Type B pancreatic cell (in vitro differentiated cells): ENCODE results near the gene TLCD3A. TPM values are rescaled to one million over a fixed set of nuclear protein-coding genes. Genes with fewer than 3 reads are reported as not detected.

Experiments
- DNase-seq: peaks from one replicate; pipeline ENCODE4 v3.0.0; 2021; ENCODE audit warnings: mixed read lengths; ENCODE audit not compliant: unreplicated experiment; ENCODE audit errors: extremely low spot score
- H3K27ac Mint-ChIP-seq: 2 replicates; pipeline ENCODE4 v1.8.0; 2021; ENCODE audit warnings: mild to moderate bottlenecking, mixed read lengths
- H3K27me3 Mint-ChIP-seq: 2 replicates; pipeline ENCODE4 v1.8.0; 2021; ENCODE audit warnings: mixed read lengths
- H3K36me3 Mint-ChIP-seq: 2 replicates; pipeline ENCODE4 v1.8.0; 2021; ENCODE audit warnings: mixed read lengths
- H3K4me1 Mint-ChIP-seq: one replicate; pipeline ENCODE4 v1.8.0; 2021; ENCODE audit warnings: mixed read lengths; ENCODE audit not compliant: unreplicated experiment
- H3K4me3 Mint-ChIP-seq: 2 replicates; pipeline ENCODE4 v1.8.0; 2021; ENCODE audit warnings: mild to moderate bottlenecking, mixed read lengths
- H3K9me3 Mint-ChIP-seq: 2 replicates; pipeline ENCODE4 v1.8.0; 2021; ENCODE audit warnings: mixed read lengths
- total RNA-seq: library from RNA; stranded (reverse); gene quantifications from 2 replicates; pipeline ENCODE4 v1.2.1, GENCODE V29; 2021; ENCODE audit warnings: low replicate concordance
- TF ChIP-seq, protein P1 (sequence below): fragments of 200-600 bp; sonication (generic); conservative IDR thresholded peaks from 2 replicates; pipeline ENCODE4 v1.5.0; 2021; ENCODE audit warnings: antibody characterized with exemption, mild to moderate bottlenecking

TLCD3A gene
- total RNA-seq, 1 donor from 2014 or later = 19.3 TPM

GRCh38 chr17:704111-704864 lies 28.1 kb upstream of the TLCD3A start:
- H3K4me1 Mint-ChIP-seq = peaks cover 6% of the 10 kb centered on the region
- DNase-seq = no peak
- peaks cover 8% of the 10 kb centered on the region for H3K36me3 Mint-ChIP-seq
- H3K4me3 Mint-ChIP-seq = no peak overlapping the region
- no peaks in the 10 kb centered on the region for H3K9me3 Mint-ChIP-seq
- TF ChIP-seq, protein P1, sequence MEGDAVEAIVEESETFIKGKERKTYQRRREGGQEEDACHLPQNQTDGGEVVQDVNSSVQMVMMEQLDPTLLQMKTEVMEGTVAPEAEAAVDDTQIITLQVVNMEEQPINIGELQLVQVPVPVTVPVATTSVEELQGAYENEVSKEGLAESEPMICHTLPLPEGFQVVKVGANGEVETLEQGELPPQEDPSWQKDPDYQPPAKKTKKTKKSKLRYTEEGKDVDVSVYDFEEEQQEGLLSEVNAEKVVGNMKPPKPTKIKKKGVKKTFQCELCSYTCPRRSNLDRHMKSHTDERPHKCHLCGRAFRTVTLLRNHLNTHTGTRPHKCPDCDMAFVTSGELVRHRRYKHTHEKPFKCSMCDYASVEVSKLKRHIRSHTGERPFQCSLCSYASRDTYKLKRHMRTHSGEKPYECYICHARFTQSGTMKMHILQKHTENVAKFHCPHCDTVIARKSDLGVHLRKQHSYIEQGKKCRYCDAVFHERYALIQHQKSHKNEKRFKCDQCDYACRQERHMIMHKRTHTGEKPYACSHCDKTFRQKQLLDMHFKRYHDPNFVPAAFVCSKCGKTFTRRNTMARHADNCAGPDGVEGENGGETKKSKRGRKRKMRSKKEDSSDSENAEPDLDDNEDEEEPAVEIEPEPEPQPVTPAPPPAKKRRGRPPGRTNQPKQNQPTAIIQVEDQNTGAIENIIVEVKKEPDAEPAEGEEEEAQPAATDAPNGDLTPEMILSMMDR = no peak
- H3K27ac Mint-ChIP-seq = peak overlapping the region; percentile 30
- no peaks in the 10 kb centered on the region for H3K27me3 Mint-ChIP-seq

DNA sequence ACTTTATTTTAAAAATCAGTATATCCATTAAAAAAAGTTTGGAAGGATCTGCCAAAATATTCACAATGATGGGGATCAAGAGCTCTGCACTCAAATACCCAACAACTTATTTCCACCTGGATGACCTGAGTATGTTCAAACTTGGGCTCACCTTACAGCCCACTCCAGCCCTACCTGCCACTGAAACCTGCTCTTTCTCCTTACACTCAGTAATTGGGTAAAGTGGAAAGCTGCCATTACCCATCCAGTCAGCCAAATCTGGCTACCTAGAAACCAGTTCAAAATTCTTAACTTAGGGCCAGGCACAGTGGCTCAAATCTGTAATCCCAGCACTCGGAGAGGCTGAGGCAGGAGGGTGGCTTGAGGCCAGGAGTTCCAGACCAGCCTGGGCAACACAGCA lies 27.4 kb upstream of the TLCD3A start:
- TF ChIP-seq, protein P1 = no peak
- H3K4me3 Mint-ChIP-seq = no peak overlapping the region
- H3K27me3 Mint-ChIP-seq = no peaks in the 10 kb centered on the region
- DNase-seq = no peak
- peaks cover 10% of the 10 kb centered on the region for H3K36me3 Mint-ChIP-seq
- H3K27ac Mint-ChIP-seq = no peak overlapping the region
- no peaks in the 10 kb centered on the region for H3K9me3 Mint-ChIP-seq
- peaks cover 6% of the 10 kb centered on the region for H3K4me1 Mint-ChIP-seq

- H3K36me3 Mint-ChIP-seq = peaks cover 10% of the 10 kb centered on the region
- TF ChIP-seq, protein P1 = no peak
- H3K27me3 Mint-ChIP-seq = no peaks in the 10 kb centered on the region
- no peak overlapping the region for H3K27ac Mint-ChIP-seq
- no peak overlapping the region for H3K4me3 Mint-ChIP-seq
- peaks cover 6% of the 10 kb centered on the region for H3K4me1 Mint-ChIP-seq
- no peak for DNase-seq
- no peaks in the 10 kb centered on the region for H3K9me3 Mint-ChIP-seq
These were observed 26.5 kb upstream of the TLCD3A start for GRCh38 chr17:705863-706262.

- H3K4me3 Mint-ChIP-seq = no peak overlapping the region
- H3K4me1 Mint-ChIP-seq = peaks cover 6% of the 10 kb centered on the region
- H3K9me3 Mint-ChIP-seq = no peaks in the 10 kb centered on the region
- DNase-seq = no peak
- H3K27me3 Mint-ChIP-seq = no peaks in the 10 kb centered on the region
- H3K27ac Mint-ChIP-seq = no peak overlapping the region
- H3K36me3 Mint-ChIP-seq = peaks cover 10% of the 10 kb centered on the region
- TF ChIP-seq, protein P1 = no peak
These were observed 24.3 kb upstream of the TLCD3A start for GRCh38 chr17:708132-708531.

DNA sequence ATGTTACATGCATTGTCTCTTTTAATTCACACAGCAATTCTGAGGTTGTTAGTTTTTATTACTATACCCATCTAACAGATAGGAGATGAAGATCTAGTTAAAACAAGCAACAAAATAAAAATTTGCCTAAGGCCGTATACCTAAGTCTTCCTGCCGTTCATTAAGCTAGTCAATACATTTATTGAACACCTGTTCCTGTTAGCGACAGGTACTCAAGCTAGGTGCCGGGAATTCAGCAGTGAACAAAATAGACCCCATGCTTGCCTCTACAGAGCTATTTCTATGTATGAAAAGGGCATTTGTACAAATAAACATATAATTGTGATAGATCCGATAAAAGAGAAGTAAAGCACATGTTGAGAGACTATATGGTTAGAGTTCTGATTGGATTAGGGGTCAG lies 14.3 kb upstream of the TLCD3A start:
- DNase-seq = no peak
- peak overlapping the region; percentile 32 for H3K27ac Mint-ChIP-seq
- H3K36me3 Mint-ChIP-seq = peaks cover 3% of the 10 kb centered on the region
- H3K27me3 Mint-ChIP-seq = no peaks in the 10 kb centered on the region
- no peaks in the 10 kb centered on the region for H3K9me3 Mint-ChIP-seq
- TF ChIP-seq, protein P1 = no peak
- peaks cover 8% of the 10 kb centered on the region for H3K4me1 Mint-ChIP-seq
- H3K4me3 Mint-ChIP-seq = no peak overlapping the region
